HEK293T (cell line): ENCODE measurements around the gene TRIM77.
"Not testable (repeated sequence)": the region's sequence is repeated elsewhere in the genome, so short reads cannot be mapped to it uniquely, and the experiment has no call there.

Experiments
- CTCF ChIA-PET: fragments of 350-600 bp; formaldehyde crosslinking; extraction: SDS; loops from one replicate; lab custom pipeline; 2021; ENCODE audit warnings: antibody characterized with exemption, inconsistent platforms; lab: Yijun Ruan, JAX
- POLR2A ChIA-PET: fragments of 350-600 bp; formaldehyde crosslinking; extraction: SDS; loops from one replicate; lab custom pipeline; 2020; ENCODE audit warnings: antibody characterized with exemption, inconsistent platforms; lab: Yijun Ruan, JAX
- DNase-seq: peaks from one replicate; pipeline ENCODE4 v3.0.0; 2012; ENCODE audit warnings: mixed read lengths; ENCODE audit errors: extremely low spot score
- BHLHE40 ChIP-seq: fragments of 450-650 bp; IDR thresholded peaks from 2 replicates; pipeline ENCODE4 v1.6.1; 2016; ENCODE audit warnings: mild to moderate bottlenecking, moderate library complexity, borderline replicate concordance
- FOXA1 ChIP-seq: fragments of 450-650 bp; IDR thresholded peaks from 2 replicates; pipeline ENCODE4 v1.6.1; 2016; ENCODE audit warnings: mild to moderate bottlenecking
- FOXK2 ChIP-seq: fragments of 450-650 bp; IDR thresholded peaks from 2 replicates; pipeline ENCODE4 v1.6.1; 2016; ENCODE audit warnings: mild to moderate bottlenecking
- FOXM1 ChIP-seq: fragments of 450-650 bp; IDR thresholded peaks from 2 replicates; pipeline ENCODE4 v1.6.1; 2017; ENCODE audit warnings: mild to moderate bottlenecking, borderline replicate concordance
- HDGF ChIP-seq: fragments of 450-650 bp; IDR thresholded peaks from 2 replicates; pipeline ENCODE4 v1.6.1; 2017; ENCODE audit warnings: antibody characterized with exemption, borderline replicate concordance
- L3MBTL2 ChIP-seq: fragments of 450-650 bp; conservative IDR thresholded peaks from 2 replicates; pipeline ENCODE4 v1.6.1; 2016; ENCODE audit warnings: mild to moderate bottlenecking
- LEF1 ChIP-seq: fragments of 450-650 bp; IDR thresholded peaks from 2 replicates; pipeline ENCODE4 v1.6.1; 2017; ENCODE audit warnings: mild to moderate bottlenecking, borderline replicate concordance
- NFRKB ChIP-seq: fragments of 450-650 bp; IDR thresholded peaks from 2 replicates; pipeline ENCODE4 v1.6.1; 2016; ENCODE audit warnings: mild to moderate bottlenecking, moderate library complexity
- SP1 ChIP-seq: fragments of 450-650 bp; IDR thresholded peaks from 2 replicates; pipeline ENCODE4 v1.6.1; 2017
- SUZ12 ChIP-seq: fragments of 450-650 bp; IDR thresholded peaks from 2 replicates; pipeline ENCODE4 v1.6.1; 2016; ENCODE audit warnings: mild to moderate bottlenecking

TRIM77 gene, protein sequence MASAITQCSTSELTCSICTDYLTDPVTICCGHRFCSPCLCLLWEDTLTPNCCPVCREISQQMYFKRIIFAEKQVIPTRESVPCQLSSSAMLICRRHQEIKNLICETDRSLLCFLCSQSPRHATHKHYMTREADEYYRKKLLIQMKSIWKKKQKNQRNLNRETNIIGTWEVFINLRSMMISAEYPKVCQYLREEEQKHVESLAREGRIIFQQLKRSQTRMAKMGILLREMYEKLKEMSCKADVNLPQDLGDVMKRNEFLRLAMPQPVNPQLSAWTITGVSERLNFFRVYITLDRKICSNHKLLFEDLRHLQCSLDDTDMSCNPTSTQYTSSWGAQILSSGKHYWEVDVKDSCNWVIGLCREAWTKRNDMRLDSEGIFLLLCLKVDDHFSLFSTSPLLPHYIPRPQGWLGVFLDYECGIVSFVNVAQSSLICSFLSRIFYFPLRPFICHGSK

DNA sequence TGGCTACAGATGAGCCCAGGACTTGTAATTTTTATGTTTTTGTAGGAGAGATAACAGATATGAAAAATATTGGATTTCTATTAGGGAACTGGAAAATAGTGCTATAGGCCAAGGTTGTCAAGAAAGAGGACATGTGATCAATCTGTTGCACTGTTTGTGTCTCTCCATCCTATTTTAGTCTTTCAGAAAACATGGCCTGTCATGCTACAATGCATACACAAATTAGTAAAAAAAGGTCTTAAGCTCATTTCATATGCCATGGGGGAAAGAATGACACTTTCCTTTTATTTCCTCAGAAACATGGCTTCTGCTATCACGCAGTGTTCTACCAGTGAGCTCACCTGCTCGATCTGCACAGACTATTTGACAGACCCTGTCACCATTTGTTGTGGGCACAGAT is at the start of gene TRIM77:
Gene TRIM77 (plus strand): TSS at position 301 of the 400 bp plus-strand sequence. CDS start 0 bp downstream, at position 301.
- DNase-seq, POLR2A ChIA-PET, CTCF ChIA-PET: not testable (repeated sequence)

DNA sequence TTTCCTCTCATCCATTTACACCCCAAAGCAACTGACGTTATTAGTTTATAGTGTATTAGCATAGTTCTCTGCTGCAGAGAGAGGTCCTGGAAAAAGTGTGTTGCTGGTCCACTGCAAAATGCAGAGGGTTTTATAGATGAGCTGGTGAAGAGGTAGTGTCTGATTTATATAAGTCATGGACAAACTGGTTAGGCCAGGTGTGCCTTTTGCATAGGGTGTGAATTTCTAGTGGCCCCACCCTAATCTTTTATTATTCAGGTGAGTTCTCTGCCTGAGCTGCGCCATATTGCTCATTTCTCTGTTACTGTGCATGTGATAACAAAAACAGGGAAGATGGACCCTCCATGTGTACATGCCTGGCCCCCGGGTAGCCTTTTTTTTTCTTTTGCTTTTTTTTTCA is 43.1 kb upstream of the TRIM77 start:
- ChIA-PET POLR2A (no interaction called here), CTCF (no interaction called here)
- DNase-seq = no peak
- TF ChIP-seq SP1 (no peak), FOXM1 (no peak)

DNA sequence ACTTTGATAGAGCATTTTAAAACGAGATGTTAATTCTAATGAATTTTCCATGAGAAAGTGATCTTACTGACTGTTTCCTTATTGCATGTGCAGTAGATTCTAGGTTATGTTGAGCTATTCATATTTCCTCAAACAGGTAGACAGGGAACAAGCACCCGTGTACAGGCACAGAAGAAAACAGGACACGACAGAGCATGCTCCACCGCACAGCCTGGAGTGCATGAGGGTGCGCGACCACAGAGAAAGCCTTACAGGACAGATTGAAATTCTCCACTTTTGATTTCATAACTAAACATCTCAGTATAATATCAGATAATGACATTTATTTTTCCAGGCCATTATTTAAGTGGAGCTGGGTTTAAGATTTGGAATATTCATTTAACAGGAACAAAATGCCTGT is 41.9 kb upstream of the TRIM77 start:
- POLR2A ChIA-PET, CTCF ChIA-PET, DNase-seq: not testable (repeated sequence)

DNA sequence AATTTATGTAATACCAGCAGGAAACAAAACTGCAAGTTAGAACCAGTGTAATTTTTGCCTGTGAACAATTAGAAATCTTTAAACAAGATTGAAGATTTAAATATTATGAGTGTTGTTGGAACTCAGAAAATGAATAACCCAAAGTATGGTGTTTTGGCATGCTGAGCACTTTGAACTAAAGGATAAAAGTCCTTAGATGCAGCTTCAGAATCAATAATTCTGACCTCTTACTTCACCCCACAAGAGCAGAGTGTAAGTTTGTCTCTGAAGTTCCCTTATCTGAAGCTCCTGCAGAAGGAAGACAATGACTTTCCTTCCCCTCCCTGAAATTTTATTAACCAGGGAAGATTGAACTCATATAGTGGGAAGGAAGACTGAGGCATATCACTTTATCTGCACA is 40.5 kb upstream of the TRIM77 start:
- CTCF ChIA-PET, POLR2A ChIA-PET, DNase-seq: not testable (repeated sequence)

DNA sequence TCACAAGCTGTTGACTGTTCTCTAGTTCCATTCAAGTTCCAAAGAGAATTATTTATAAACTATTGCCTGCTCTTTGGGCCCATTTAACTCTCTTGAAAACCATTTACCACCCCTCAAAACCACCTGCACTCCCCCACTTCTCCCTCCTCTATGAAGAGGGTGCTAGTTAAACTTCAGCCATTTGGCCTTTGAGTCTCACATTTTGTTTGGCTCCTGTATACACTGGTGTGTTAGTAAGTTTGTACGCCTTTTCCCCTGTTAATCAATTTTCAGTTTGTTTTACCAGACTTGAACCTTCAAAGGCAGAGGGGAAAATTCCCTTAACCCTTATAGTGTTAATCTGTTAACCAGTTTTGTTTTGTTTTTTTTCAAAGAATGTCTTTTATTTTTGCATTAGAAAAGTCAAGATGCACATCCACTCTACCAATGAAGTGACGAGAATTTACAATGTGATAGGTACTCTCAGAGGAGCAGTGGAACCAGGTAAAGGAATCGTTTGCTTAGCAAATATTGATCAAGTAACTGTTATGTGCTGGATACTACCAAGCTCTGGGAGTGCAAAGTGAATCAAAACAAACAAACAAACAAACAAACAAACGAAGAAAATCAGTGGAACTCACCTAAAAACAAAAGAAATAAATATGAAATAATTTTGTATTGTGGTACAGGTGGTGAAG is 40.0 kb upstream of the TRIM77 start:
- POLR2A ChIA-PET, DNase-seq, CTCF ChIA-PET: not testable (repeated sequence)

DNA sequence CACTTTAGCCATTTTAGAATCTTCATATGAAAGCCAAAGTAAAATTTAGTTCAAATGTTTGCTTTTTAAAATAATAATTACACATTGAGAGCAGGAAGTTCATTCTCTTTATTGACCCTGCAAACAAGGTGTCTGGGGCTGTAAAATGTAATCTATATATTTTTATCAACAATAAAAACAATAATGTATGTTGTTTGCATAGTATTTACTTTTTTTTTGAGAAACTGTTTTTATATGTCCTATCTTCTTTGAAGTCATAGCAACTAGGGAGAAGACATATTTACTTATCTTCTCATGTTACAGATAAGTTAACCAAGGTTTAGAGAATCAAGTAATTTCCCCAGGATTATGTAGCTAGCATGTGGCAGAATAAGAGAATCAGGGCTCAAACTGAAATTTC is 37.6 kb upstream of the TRIM77 start:
- POLR2A ChIA-PET, CTCF ChIA-PET, DNase-seq: not testable (repeated sequence)

DNA sequence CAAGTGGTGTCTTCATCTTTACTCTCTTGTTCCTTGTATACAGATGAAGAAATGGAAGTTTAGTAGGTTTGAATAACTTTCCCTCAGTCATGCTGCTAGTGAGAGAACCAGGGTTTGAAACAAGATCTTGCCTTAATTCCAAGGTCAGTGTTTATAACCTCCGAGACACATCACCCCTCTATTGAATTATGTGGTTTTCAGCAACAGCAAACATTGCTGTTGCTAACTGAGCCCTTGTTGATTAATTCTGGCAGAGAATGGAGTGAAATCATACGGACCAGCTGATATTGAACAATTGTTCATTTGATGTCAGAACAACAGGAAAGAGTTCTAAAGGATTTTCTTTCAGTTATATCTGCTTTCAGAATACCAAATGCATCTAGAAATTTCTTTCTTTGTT is 36.7 kb upstream of the TRIM77 start:
- DNase-seq, CTCF ChIA-PET, POLR2A ChIA-PET: not testable (repeated sequence)

DNA sequence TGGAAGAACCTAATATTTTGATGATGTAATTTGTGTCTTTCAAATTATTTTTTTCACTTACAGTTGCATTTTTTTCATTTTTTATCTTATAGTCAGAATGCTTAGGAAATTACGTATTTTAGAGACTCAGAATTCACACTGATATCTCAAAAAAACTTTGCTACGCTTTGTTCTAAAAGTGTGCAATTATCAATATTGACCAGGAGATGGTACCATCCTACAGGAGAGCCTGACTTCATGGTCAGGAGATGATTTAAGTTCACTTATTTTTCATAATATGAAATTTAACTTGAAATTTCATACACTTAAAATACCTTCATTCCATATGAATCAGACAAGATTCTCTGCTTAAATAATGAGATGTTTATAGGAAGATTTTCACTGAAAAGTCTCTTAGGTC is 34.7 kb upstream of the TRIM77 start:
- CTCF ChIA-PET, DNase-seq, POLR2A ChIA-PET: not testable (repeated sequence)

DNA sequence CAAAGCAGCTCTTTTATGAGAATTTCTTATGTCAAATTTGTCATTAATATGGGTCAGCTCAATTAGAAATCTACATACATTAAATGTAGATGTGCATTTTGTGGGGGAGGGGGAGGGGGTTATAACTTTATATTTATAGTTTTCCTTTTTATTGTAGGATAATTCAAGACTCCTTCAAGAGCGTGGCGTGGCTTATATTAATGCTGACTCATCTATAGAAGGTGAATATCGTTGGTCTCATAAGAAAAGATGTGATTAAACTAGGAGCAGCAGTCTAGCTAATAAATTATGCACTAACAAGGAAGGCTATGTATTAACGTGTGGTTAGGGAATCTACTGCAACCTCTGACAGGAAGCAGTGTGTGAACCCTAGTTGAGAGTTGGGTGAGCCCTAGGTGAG is 34.2 kb upstream of the TRIM77 start:
- POLR2A ChIA-PET, CTCF ChIA-PET, DNase-seq: not testable (repeated sequence)

DNA sequence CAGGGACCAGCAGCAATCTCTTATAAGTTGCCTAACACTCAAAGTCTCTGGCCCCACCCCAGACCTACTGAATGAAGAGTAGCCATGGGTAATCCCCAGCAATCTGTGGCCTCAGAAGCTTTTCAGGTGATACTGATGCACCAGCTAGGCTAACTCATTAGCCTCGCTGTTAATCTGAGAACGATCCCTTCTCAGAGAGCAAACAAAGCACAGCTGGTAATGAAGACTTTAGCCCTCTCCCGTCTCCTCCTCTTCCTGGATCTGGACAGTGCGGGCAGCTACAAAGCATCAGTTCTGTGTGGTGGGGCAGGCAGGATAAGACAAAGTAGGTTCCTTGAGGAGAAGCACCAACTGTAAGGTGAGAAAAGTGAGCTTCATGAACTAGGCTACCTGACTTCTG is 3.0 kb upstream of the TRIM77 start:
- POLR2A ChIA-PET, DNase-seq, CTCF ChIA-PET: not testable (repeated sequence)

DNA sequence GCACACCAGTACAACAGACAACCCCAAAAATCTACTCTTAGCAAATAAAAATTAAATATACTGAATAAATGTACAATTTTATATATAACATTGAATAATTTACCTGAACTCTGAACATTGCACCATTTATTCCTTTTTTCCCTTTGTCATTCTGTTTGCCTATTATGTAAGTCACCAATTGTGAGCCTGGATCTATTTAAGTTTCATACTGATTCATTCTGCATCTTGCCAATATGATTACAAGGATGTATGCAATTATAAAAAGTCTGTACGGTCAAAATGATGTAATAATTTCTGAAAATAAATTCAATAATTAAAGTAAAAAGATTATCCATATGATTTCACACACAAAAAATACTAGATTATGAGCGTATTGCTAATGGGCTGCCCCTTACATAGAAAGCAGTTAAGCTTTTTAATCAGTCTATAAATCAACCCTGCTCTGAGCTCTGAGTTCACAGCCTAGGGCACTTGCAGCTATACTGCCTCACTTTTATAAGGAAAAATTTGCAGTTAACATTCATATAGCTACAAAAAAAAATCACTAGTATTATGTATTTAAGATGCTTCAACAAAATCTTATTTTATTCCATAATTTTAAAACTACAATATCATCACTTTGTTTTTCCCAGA is 14.9 kb downstream of the TRIM77 start:
- POLR2A ChIA-PET, CTCF ChIA-PET, DNase-seq: not testable (repeated sequence)

DNA sequence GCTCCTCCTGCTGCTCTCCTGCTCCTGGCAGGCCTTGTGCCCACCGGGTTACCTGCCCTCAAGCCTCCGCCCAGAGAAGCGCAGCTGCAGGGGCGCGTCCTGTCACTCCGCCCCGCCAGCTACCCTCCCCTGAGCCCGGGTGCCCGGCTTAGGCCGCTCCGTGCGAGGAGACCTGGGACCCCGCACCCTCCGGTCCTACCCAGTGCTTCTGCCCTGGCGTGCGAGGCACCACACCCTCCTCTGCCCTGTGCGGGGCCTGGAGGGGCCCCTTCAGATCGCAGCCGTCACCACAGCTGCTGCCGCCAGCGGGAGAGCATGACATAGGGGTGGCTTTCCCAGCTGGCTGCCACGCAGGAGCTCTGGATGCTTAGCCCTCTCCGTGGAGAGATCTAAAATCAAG is 20.1 kb downstream of the TRIM77 start:
- POLR2A ChIA-PET, DNase-seq, CTCF ChIA-PET: not testable (repeated sequence)

DNA sequence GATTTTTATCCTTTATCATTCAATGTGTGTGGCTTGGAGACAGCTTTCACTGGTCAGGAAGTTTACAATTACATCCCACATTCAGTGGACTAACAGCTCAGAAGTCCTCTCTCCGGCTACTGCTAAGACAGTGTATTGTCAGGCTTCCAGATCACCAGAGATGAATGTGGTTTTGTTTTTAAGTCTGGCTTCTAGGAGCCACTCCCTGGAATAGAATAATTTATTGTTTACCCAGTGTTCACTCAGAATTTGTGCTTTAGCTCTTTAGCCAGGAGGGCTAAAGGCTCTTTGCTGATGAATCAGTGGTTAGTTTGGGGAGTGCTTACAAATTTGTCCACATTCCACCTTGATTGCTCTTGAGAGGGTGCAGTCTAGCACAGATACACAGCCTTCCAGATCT is 26.5 kb downstream of the TRIM77 start:
- CTCF ChIA-PET = no interaction called here
- DNase-seq = no peak
- TF ChIP-seq LEF1 (no peak), L3MBTL2 (no peak), BHLHE40 (no peak), HDGF (no peak), NFRKB (no peak), FOXM1 (no peak), SUZ12 (no peak), FOXK2 (no peak), SP1 (no peak), FOXA1 (no peak)
- POLR2A ChIA-PET = no interaction called here
